OCI-LY1 (cell line): ENCODE measurements around the gene GUCY1A2.

Experiments used
- H2AFZ ChIP-seq: fragments of 200-600 bp; sonication (generic), shearing (Covaris generic); 2 replicates; pipeline ENCODE4 v1.6.0; 2014; ENCODE audit warnings: antibody characterized with exemption, mild to moderate bottlenecking, low read length
- H3F3A ChIP-seq: fragments of 200-600 bp; sonication (generic), shearing (Covaris generic); 2 replicates; pipeline ENCODE4 v1.6.0; 2014; ENCODE audit warnings: mild to moderate bottlenecking, antibody characterized with exemption, low read length, moderate library complexity; ENCODE audit not compliant: insufficient read depth
- H3K27ac ChIP-seq: fragments of 200-600 bp; sonication (generic); 2 replicates; pipeline ENCODE4 v1.5.1; 2014; ENCODE audit warnings: low read length, mixed run types, mild to moderate bottlenecking, low read depth; ENCODE audit not compliant: poor library complexity, severe bottlenecking
- H3K27me3 ChIP-seq: fragments of 200-600 bp; sonication (generic); 2 replicates; pipeline ENCODE4 v1.6.0; 2014; ENCODE audit warnings: antibody characterized with exemption, mild to moderate bottlenecking, low read length, moderate library complexity; ENCODE audit not compliant: insufficient read depth
- H3K36me3 ChIP-seq: fragments of 200-600 bp; sonication (generic); 2 replicates; pipeline ENCODE4 v1.6.1; 2014; ENCODE audit warnings: mild to moderate bottlenecking, antibody characterized with exemption, low read length, moderate library complexity, mixed read lengths; ENCODE audit not compliant: insufficient read depth
- H3K4me1 ChIP-seq: fragments of 200-600 bp; sonication (generic); 2 replicates; pipeline ENCODE4 v1.5.1; 2014; ENCODE audit warnings: mild to moderate bottlenecking, low read length, moderate library complexity; ENCODE audit not compliant: insufficient read depth, severe bottlenecking
- H3K4me2 ChIP-seq: fragments of 200-600 bp; sonication (generic), shearing (Covaris generic); 2 replicates; pipeline ENCODE4 v1.6.1; 2014; ENCODE audit warnings: low read length
- H3K4me3 ChIP-seq: fragments of 200-600 bp; sonication (generic); 2 replicates; pipeline ENCODE4 v1.5.1; 2014; ENCODE audit warnings: low read length, low read depth, mild to moderate bottlenecking, mixed read lengths; ENCODE audit not compliant: poor library complexity, severe bottlenecking
- H3K79me2 ChIP-seq: fragments of 200-600 bp; shearing (Covaris generic); 2 replicates; pipeline ENCODE4 v1.6.1; 2016; ENCODE audit warnings: mixed run types, low read length, mixed read lengths; ENCODE audit not compliant: insufficient read depth
- H3K9ac ChIP-seq: fragments of 200-600 bp; sonication (generic), shearing (Covaris generic); 2 replicates; pipeline ENCODE4 v1.6.1; 2014; ENCODE audit warnings: mild to moderate bottlenecking, low read length, mixed read lengths
- H3K9me2 ChIP-seq: fragments of 200-600 bp; sonication (generic), shearing (Covaris generic); 2 replicates; pipeline ENCODE4 v1.6.1; 2014; ENCODE audit warnings: low read depth, mild to moderate bottlenecking, low read length, mixed read lengths
- H3K9me3 ChIP-seq: fragments of 200-600 bp; shearing (Covaris generic); 2 replicates; pipeline ENCODE4 v1.6.1; 2014; ENCODE audit warnings: low read length, mixed read lengths
- H4K20me1 ChIP-seq: fragments of 200-600 bp; sonication (generic), shearing (Covaris generic); 2 replicates; pipeline ENCODE4 v1.6.0; 2016; ENCODE audit warnings: mild to moderate bottlenecking, low read length; ENCODE audit not compliant: insufficient read depth
- CTCF ChIP-seq: fragments of 200-600 bp; sonication (generic), shearing (Covaris generic); IDR thresholded peaks from 2 replicates; pipeline ENCODE4 v1.5.1; 2017; ENCODE audit warnings: mild to moderate bottlenecking, antibody characterized with exemption, low read length, moderate library complexity, mixed read lengths
- EZH2 ChIP-seq: fragments of 200-600 bp; sonication (generic), shearing (Covaris generic); IDR thresholded peaks from 2 replicates; pipeline ENCODE4 v1.8.0; 2017; ENCODE audit warnings: borderline replicate concordance, mixed run types, mild to moderate bottlenecking, antibody characterized with exemption, low read length, moderate library complexity, mixed read lengths

Gene GUCY1A2

GRCh38 chr11:106997227-106997626 is 21.0 kb downstream of the GUCY1A2 start:
- Histone ChIP-seq H3K27me3 (no peaks in the 10 kb centered on the region), H3K9ac (no peak overlapping the region), H3K27ac (no peak overlapping the region), H3K4me2 (no peak overlapping the region), H3K9me2 (no peaks in the 10 kb centered on the region), H3K9me3 (no peaks in the 10 kb centered on the region), H4K20me1 (no peaks in the 10 kb centered on the region), H3K4me1 (no peaks in the 10 kb centered on the region), H3K36me3 (no peaks in the 10 kb centered on the region), H3F3A (no peaks in the 10 kb centered on the region), H3K4me3 (no peak overlapping the region), H2AFZ (no peak overlapping the region), H3K79me2 (no peaks in the 10 kb centered on the region)
- no peak for TF ChIP-seq CTCF
- no peak for TF ChIP-seq EZH2

GRCh38 chr11:106996691-106997090 is 21.6 kb downstream of the GUCY1A2 start:
- TF ChIP-seq CTCF: no peak
- no peak for TF ChIP-seq EZH2
- Histone ChIP-seq H3K4me2 (no peak overlapping the region), H4K20me1 (no peaks in the 10 kb centered on the region), H2AFZ (no peak overlapping the region), H3K79me2 (no peaks in the 10 kb centered on the region), H3K9me2 (no peaks in the 10 kb centered on the region), H3K36me3 (no peaks in the 10 kb centered on the region), H3K9ac (no peak overlapping the region), H3K9me3 (no peaks in the 10 kb centered on the region), H3K27ac (no peak overlapping the region), H3K27me3 (no peaks in the 10 kb centered on the region), H3K4me3 (no peak overlapping the region), H3F3A (no peaks in the 10 kb centered on the region), H3K4me1 (no peaks in the 10 kb centered on the region)

- no peak for TF ChIP-seq CTCF
- no peak for TF ChIP-seq EZH2
Observed at GRCh38 chr11:106990331-106990730, 27.9 kb downstream of the GUCY1A2 start.

More at GRCh38 chr11:106990331-106990730, 27.9 kb downstream of the GUCY1A2 start:
- Histone ChIP-seq H4K20me1 (no peaks in the 10 kb centered on the region), H3K4me2 (no peak overlapping the region), H3K4me1 (no peaks in the 10 kb centered on the region), H3K9ac (no peak overlapping the region), H3K79me2 (no peaks in the 10 kb centered on the region), H3K27ac (no peak overlapping the region), H3K9me3 (no peaks in the 10 kb centered on the region), H3K36me3 (no peaks in the 10 kb centered on the region), H3K9me2 (no peaks in the 10 kb centered on the region), H3K4me3 (no peak overlapping the region), H2AFZ (no peak overlapping the region), H3K27me3 (no peaks in the 10 kb centered on the region), H3F3A (no peaks in the 10 kb centered on the region)
